Effector memory CD8-positive, alpha-beta T cell (primary cell): ENCODE data around the gene FSIP1.

Experiments used
- ATAC-seq: fragments of 150-1000 bp; cut with Tn5 transposase; replicated peaks from 2 replicates; pipeline ENCODE4 v1.10.0; 2021; ENCODE audit warnings: mild to moderate bottlenecking, moderate library complexity
- DNase-seq, 3 experiments: peaks; one replicate each; pipeline ENCODE4 v3.0.0; 2021
- H3K27ac Mint-ChIP-seq, 2 donors: one replicate each; pipeline ENCODE4 v1.8.0; 2022; ENCODE audit warnings: mild to moderate bottlenecking in 2 of 2, mixed read lengths in 2 of 2, moderate library complexity in 2 of 2
- H3K27me3 Mint-ChIP-seq, 2 donors: one replicate each; pipeline ENCODE4 v1.8.0; 2022; ENCODE audit warnings: mixed read lengths in 2 of 2
- H3K36me3 Mint-ChIP-seq: one replicate; pipeline ENCODE4 v1.8.0; 2022; ENCODE audit warnings: mild to moderate bottlenecking, moderate library complexity, mixed read lengths; ENCODE audit not compliant: insufficient read depth
- H3K4me1 Mint-ChIP-seq, 2 donors: one replicate each; pipeline ENCODE4 v1.8.0; 2022; ENCODE audit warnings: low read depth in 2 of 2, mixed read lengths in 2 of 2
- H3K4me3 Mint-ChIP-seq, 2 donors: one replicate each; pipeline ENCODE4 v1.8.0; 2022; ENCODE audit warnings: mild to moderate bottlenecking in 2 of 2, mixed read lengths in 2 of 2, moderate library complexity in 2 of 2
- H3K9me3 Mint-ChIP-seq, 2 donors: one replicate each; pipeline ENCODE4 v1.8.0; 2022; ENCODE audit warnings: mixed read lengths in 2 of 2

Gene FSIP1

GRCh38 chr15:39581242-39581792 is 201.3 kb downstream of the FSIP1 start:
- DNase-seq (no peak), ATAC-seq (no peak)
- Mint-ChIP-seq H3K36me3 (peaks cover 4% of the 10 kb centered on the region), H3K9me3 (no peaks in the 10 kb centered on the region), H3K27me3 (peaks cover 14 to 25% of the 10 kb centered on the region in 2 donors), H3K4me1 (peaks cover 25 to 33% of the 10 kb centered on the region in 2 donors), H3K4me3 (peak overlapping the region; percentile 81 to 87), H3K27ac (peak overlapping the region; percentile 4 to 64)

GRCh38 chr15:39580485-39581241 is 202.0 kb downstream of the FSIP1 start, which contains the start of gene THBS1:
THBS1 (plus strand) TSS chr15:39581079; CDS start chr15:39581858, 779 bp downstream.
- Mint-ChIP-seq H3K27ac (peak within 1 kb of the TSS; percentile 4 to 64), H3K36me3 (peaks cover 4% of the 10 kb centered on the region), H3K4me1 (peaks cover 25 to 32% of the 10 kb centered on the region in 2 donors), H3K27me3 (peaks cover 20 to 29% of the 10 kb centered on the region in 2 donors), H3K9me3 (no peaks in the 10 kb centered on the region), H3K4me3 (peak within 1 kb of the TSS; percentile 81 to 87)
- DNase-seq = peak in 2 of 3 experiments; percentile 17 to 21
- peak; percentile 48 for ATAC-seq

GRCh38 chr15:39580117-39580484 is 202.5 kb downstream of the FSIP1 start:
- DNase-seq (peak; percentile 91 to 94 (median 93)), ATAC-seq (peak; percentile 91)
- H3K9me3 Mint-ChIP-seq = no peaks in the 10 kb centered on the region
- H3K27ac Mint-ChIP-seq = peak overlapping the region; percentile 4 to 64
- H3K27me3 Mint-ChIP-seq = peaks cover 26 to 35% of the 10 kb centered on the region in 2 donors
- H3K4me1 Mint-ChIP-seq = peaks cover 19 to 26% of the 10 kb centered on the region in 2 donors
- peaks cover 4% of the 10 kb centered on the region for H3K36me3 Mint-ChIP-seq
- peak overlapping the region; percentile 81 to 87 for H3K4me3 Mint-ChIP-seq

- H3K4me1 Mint-ChIP-seq = peaks cover 15 to 24% of the 10 kb centered on the region in 2 donors
- peak overlapping the region; percentile 81 to 87 for H3K4me3 Mint-ChIP-seq
- peak; percentile 1 for ATAC-seq
- peaks cover 29 to 37% of the 10 kb centered on the region in 2 donors for H3K27me3 Mint-ChIP-seq
- H3K9me3 Mint-ChIP-seq = no peaks in the 10 kb centered on the region
- H3K36me3 Mint-ChIP-seq = peaks cover 4% of the 10 kb centered on the region
- peak overlapping the region in 1 of 2 donors; percentile 4 for H3K27ac Mint-ChIP-seq
- no peak for DNase-seq
Measured at GRCh38 chr15:39579487-39580116, 203.0 kb downstream of the FSIP1 start.

- Mint-ChIP-seq H3K27me3 (peaks cover 33 to 37% of the 10 kb centered on the region in 2 donors), H3K9me3 (no peaks in the 10 kb centered on the region), H3K27ac (no peak overlapping the region), H3K4me1 (peaks cover 15 to 24% of the 10 kb centered on the region in 2 donors), H3K36me3 (peaks cover 4% of the 10 kb centered on the region), H3K4me3 (peak overlapping the region; percentile 27 to 87)
- no peak for DNase-seq
- ATAC-seq = no peak
Measured at GRCh38 chr15:39578851-39579486, 203.7 kb downstream of the FSIP1 start.

GRCh38 chr15:39575180-39575579 is 207.5 kb downstream of the FSIP1 start:
- DNase-seq = no peak
- Mint-ChIP-seq H3K9me3 (no peaks in the 10 kb centered on the region), H3K27ac (no peak overlapping the region), H3K4me3 (no peak overlapping the region), H3K36me3 (no peaks in the 10 kb centered on the region), H3K27me3 (peaks cover 50% of the 10 kb centered on the region in 2 donors), H3K4me1 (peaks cover 6% of the 10 kb centered on the region in 2 donors)
- ATAC-seq = no peak

GRCh38 chr15:39574427-39574826 is 208.2 kb downstream of the FSIP1 start:
- ATAC-seq = no peak
- no peak overlapping the region for H3K4me3 Mint-ChIP-seq
- H3K27me3 Mint-ChIP-seq = peaks cover 58% of the 10 kb centered on the region in 2 donors
- no peaks in the 10 kb centered on the region for H3K9me3 Mint-ChIP-seq
- H3K4me1 Mint-ChIP-seq = peaks cover 0 to 2% of the 10 kb centered on the region in 2 donors
- no peak overlapping the region for H3K27ac Mint-ChIP-seq
- H3K36me3 Mint-ChIP-seq = no peaks in the 10 kb centered on the region
- no peak for DNase-seq

GRCh38 chr15:39573844-39574243 is 208.8 kb downstream of the FSIP1 start:
- Mint-ChIP-seq H3K4me3 (no peak overlapping the region), H3K9me3 (no peaks in the 10 kb centered on the region), H3K27me3 (peaks cover 52 to 63% of the 10 kb centered on the region in 2 donors), H3K36me3 (no peaks in the 10 kb centered on the region), H3K4me1 (no peaks in the 10 kb centered on the region), H3K27ac (no peak overlapping the region)
- no peak for DNase-seq
- no peak for ATAC-seq

- no peaks in the 10 kb centered on the region for H3K4me1 Mint-ChIP-seq
- H3K27ac Mint-ChIP-seq = no peak overlapping the region
- ATAC-seq (no peak), DNase-seq (no peak)
- no peak overlapping the region for H3K4me3 Mint-ChIP-seq
- H3K36me3 Mint-ChIP-seq = no peaks in the 10 kb centered on the region
- H3K9me3 Mint-ChIP-seq = no peaks in the 10 kb centered on the region
- H3K27me3 Mint-ChIP-seq = peaks cover 48 to 63% of the 10 kb centered on the region in 2 donors
Measured at GRCh38 chr15:39573287-39573686, 209.4 kb downstream of the FSIP1 start.

- Mint-ChIP-seq H3K4me1 (no peaks in the 10 kb centered on the region), H3K9me3 (no peaks in the 10 kb centered on the region), H3K27ac (no peak overlapping the region), H3K27me3 (peaks cover 19 to 33% of the 10 kb centered on the region in 2 donors), H3K36me3 (peaks cover 4% of the 10 kb centered on the region), H3K4me3 (no peak overlapping the region)
- no peak for ATAC-seq
- DNase-seq = no peak
Measured at GRCh38 chr15:39565851-39566250, 216.8 kb downstream of the FSIP1 start.

GRCh38 chr15:39564972-39565665 is 217.5 kb downstream of the FSIP1 start:
- Mint-ChIP-seq H3K4me3 (no peak overlapping the region), H3K36me3 (peaks cover 4% of the 10 kb centered on the region), H3K27ac (no peak overlapping the region), H3K4me1 (no peaks in the 10 kb centered on the region), H3K9me3 (no peaks in the 10 kb centered on the region), H3K27me3 (peaks cover 13 to 26% of the 10 kb centered on the region in 2 donors)
- ATAC-seq (no peak), DNase-seq (no peak)

- H3K27ac Mint-ChIP-seq = no peak overlapping the region
- H3K27me3 Mint-ChIP-seq = peaks cover 0 to 21% of the 10 kb centered on the region in 2 donors
- DNase-seq = no peak
- no peaks in the 10 kb centered on the region for H3K4me1 Mint-ChIP-seq
- H3K4me3 Mint-ChIP-seq = no peak overlapping the region
- no peaks in the 10 kb centered on the region for H3K36me3 Mint-ChIP-seq
- H3K9me3 Mint-ChIP-seq = no peaks in the 10 kb centered on the region
- ATAC-seq = no peak
Measured at GRCh38 chr15:39558421-39558820, 224.2 kb downstream of the FSIP1 start.

- Mint-ChIP-seq H3K4me3 (no peak overlapping the region), H3K27me3 (peaks cover 0 to 11% of the 10 kb centered on the region in 2 donors), H3K9me3 (no peaks in the 10 kb centered on the region), H3K36me3 (no peaks in the 10 kb centered on the region), H3K27ac (no peak overlapping the region), H3K4me1 (no peaks in the 10 kb centered on the region)
- ATAC-seq (no peak), DNase-seq (no peak)
Measured at GRCh38 chr15:39556461-39556860, 226.2 kb downstream of the FSIP1 start.
